GM19455 (cell line): ENCODE results near the gene HSBP1.

Experiments used
- ATAC-seq: cut with Tn5 transposase; IDR thresholded peaks from one replicate; pipeline ENCODE4 v1.9.1; 2021; ENCODE audit not compliant: unreplicated experiment

Gene HSBP1

DNA sequence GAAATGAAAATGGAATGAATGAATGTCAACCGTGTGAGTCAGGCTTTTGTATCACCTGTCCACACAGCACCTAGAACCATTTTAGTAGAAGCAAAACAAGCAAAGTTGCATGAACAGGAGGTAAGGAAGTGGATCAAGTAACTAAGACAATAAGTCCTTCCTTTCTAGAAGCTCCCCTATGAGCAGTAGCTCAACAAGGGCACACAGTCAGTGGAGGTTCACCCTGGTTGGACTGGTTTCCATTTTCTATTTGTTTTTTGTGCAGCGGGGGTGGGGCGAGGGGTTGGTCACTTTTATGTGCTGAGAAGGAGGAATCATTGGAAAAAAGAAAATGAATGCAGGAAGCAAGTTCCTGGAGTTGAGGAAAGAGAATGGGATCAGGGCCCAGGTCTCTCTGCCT, 4.0 kb upstream of the HSBP1 start:
- ATAC-seq = no peak

DNA sequence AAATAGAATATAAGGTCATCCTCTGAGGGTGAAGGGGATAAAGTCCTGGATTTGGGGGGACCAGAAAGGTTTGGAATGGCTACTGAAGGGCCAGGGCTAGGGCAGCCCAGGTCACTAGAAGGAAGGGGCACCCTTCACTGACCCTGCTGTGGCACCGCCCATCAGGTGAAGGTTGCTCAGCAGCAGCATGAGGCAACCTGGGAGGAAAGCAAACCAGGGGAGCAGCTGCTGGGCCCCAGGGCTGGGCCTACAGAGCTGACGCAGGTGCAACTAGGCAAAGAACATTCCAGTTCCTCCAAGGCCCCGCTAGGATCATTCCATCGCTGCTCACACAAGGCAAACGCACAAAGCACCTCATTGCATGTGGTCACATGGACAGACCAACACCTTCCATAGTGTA, 3.4 kb upstream of the HSBP1 start:
- no peak for ATAC-seq

DNA sequence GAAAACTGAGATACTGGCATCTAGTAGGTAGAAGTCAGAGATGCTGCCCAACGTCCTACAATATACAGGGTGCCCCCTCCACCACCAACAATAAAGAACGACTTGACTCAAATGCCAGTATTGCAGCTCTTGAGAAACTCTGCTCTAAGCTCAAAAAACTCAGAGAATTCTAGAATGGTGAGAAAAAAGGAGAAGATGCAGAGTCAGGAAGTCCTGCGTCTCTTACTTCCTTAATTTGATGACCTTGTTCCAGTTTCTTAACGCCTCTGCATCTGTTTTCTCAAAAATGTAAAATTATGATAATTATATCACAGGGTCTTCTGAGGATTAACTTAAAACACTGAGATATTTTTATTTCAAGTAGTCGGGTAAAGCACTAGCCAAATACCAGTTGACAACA, 1.7 kb upstream of the HSBP1 start:
- no peak for ATAC-seq

GRCh38 chr16:83806731-83807130, 1.0 kb upstream of the HSBP1 start:
- ATAC-seq = no peak

DNA sequence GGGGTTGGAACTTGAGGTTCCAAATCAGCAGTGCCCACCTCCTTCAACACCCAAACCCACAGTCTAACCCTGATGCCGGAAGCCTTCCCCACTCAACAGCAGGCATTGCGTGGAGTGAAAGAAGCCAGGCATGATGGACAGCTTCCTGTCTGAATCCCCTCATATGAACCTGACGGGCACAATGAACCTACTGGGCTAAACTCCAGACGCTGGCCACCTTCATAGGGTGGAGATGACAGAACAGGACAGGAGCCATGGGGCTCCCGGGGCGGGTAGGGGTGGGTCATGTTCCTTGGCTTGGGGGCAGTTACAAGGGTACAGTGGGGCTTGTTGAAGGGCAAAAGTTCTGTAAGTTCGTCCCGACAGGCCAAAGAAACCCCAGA, 460 bp upstream of the HSBP1 start:
- no peak for ATAC-seq

DNA sequence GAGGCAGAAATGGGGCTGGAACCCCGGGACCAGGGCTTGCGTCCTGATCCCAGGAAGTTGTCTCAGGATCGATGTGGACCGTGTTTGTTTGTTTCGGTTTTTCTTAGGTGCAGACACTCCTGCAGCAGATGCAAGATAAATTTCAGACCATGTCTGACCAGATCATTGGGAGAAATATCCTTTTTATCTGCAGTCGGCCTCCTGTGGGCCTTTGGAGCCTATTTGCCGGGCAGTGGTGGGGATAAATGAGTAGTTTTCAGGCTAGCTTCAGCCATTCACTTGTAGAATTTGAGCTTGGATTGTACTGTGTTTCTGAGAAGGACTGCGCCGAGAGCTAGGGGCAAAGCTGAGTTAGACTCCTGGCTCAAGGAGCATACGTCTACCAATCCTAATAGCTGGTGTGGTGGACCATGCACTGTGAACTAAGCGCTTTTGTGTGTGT, 816 bp downstream of the HSBP1 start:
- no peak for ATAC-seq

DNA sequence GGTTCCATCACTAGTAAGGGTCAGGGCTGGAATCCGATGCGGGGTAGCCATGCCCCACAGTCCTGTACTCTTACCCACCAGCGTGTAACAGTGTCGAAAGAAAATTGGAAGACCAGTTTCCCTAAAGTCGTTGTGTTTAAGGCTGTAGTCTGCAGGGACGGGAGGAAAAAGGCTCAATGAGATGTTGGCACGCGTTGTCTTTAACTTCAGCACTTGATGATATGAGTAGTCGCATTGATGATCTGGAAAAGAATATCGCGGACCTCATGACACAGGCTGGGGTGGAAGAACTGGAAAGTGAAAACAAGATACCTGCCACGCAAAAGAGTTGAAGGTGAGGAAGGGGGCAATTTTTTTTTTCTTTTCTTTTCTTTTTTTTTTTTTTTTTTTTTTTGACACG, 1.3 kb downstream of the HSBP1 start:
- ATAC-seq = no peak

- ATAC-seq = no peak
These were observed 3.1 kb downstream of the HSBP1 start for GRCh38 chr16:83810901-83811300.

DNA sequence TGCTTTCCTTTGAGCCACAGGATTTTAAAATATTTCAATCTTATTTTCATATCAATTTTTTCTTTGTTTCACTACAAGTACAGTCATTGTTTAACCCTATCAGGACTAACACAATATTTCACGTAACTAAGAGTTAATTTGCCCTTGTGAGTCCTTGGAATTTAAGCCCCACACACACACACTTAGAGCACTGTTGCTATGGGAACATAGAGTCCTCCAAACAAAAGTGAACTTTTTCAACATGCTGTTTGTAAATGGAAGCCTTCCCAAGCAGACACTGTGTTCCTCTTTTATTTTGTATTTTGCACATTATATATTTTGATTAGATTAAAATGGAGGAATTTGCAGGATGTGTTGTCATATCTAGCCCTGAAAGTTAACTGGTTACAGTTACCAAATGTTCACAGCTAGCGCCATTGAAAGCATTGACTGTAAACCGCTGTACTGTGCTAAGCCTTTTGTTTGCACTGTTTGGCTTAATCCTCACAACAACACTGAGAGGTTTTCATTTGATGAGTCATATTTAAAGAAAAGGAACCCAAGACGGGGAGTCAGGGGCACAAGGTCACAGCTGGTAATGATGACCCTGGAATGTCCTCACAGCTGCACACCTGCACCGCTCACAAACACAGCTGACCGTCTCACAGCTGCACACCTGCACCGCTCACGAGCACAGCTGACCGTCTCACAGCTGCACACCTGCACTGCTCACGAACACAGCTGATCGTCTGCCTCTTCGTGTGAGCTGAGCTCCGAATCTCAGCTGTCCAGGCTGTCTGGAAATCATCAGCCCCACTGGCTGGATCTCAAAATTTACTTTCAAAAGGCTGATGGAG, 6.3 kb downstream of the HSBP1 start:
- ATAC-seq = no peak

DNA sequence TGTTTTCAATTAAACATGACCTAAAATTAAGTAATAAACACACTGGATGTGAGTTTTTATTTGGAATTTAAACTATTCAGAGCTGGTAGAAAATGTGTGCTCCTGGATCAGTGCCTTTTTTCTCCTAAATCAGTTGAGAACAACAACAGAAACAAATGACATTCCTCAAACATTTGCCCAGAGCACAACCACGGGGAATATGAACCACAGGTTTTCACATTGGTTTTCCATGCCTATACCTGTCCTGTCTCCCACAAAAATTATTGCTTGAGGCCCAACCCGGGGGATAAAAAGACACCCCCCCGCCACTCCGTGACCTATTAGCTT, 6.8 kb downstream of the HSBP1 start:
- no peak for ATAC-seq

DNA sequence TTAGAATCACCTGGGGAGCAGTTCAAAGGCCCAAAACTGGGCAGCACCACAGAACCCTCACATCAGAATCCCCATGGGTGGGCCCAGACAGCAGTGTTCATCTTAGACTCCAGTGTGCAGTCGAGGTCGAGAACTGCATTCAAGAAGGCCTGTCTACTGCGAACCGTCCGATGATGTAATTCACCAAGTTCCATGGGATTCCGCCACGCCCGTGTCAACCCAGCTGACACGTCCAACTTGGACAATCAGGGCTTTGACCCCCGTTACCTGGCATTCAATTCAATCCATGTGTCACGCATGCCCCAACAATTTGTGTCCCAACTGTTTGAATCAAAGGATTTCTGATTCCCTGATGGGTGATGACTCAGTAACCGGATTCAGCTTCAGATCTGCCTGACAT, 9.2 kb downstream of the HSBP1 start:
- no peak for ATAC-seq

- ATAC-seq = no peak
These were observed 10.5 kb downstream of the HSBP1 start for GRCh38 chr16:83818276-83818675.

- ATAC-seq = no peak
These were observed 11.6 kb downstream of the HSBP1 start for GRCh38 chr16:83819361-83819760.

- ATAC-seq = no peak
These were observed 18.6 kb downstream of the HSBP1 start for GRCh38 chr16:83826146-83826913.

- ATAC-seq = no peak
These were observed 22.5 kb downstream of the HSBP1 start for GRCh38 chr16:83830091-83830768.

GRCh38 chr16:83830769-83831455, 23.1 kb downstream of the HSBP1 start:
- no peak for ATAC-seq

DNA sequence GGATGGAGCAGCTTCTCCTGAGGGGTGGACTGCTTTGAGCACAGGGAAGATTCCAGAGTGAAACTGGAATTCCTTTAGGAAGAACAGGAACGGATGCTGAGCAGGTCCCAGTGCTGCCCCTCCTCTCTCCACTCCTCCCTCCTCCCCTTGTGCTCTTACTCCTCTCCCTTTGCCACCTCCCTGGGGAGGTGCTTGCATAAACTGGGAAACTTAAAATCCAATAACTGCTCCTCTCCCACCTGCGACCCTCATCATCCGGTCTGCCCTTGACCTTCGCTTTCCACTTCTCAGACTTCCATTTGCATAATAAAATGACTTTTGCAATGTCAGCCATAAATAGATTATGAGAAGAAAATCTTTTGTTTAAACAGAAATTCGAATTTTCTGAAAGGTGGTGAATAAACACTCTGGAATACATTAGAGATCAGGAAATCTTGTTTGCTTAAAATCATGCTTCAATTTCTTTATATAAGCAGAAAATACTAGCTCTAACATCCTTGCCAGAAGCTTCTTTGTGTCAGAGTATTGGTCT, 23.7 kb downstream of the HSBP1 start:
- ATAC-seq = no peak

- no peak for ATAC-seq
These were observed 26.1 kb downstream of the HSBP1 start for GRCh38 chr16:83833921-83834320.

GRCh38 chr16:83835586-83836566, 28.1 kb downstream of the HSBP1 start:
- ATAC-seq = no peak

DNA sequence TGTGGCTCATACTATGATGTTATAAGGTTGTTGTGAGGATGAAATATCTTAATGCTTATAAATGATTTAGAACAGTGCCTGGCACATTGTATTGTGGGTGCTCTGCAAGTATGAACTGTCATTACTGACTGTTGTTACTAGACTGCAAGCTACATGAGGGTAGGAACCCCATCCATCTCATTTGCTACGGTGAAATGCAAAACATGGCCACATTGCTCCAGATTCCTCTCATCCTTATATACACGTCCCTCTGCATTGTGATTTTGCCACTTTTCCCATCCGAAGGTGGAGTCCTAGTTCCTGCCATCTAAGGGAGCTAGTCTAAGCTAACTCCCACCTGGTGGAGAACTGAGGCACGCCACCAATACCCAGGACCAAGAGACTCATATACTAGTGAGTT, 29.8 kb downstream of the HSBP1 start:
- no peak for ATAC-seq
